Brain microvascular endothelial cell (primary cell): ENCODE measurements around the gene ZNF112.
"Not testable (repeated sequence)": the region's sequence is repeated elsewhere in the genome, so short reads cannot be mapped to it uniquely, and the experiment has no call there.

ENCODE experiments used
- DNase-seq: peaks from one replicate; pipeline ENCODE4 v3.0.0-alpha.2; 2020
- H3K27ac ChIP-seq: fragments of 250-450 bp; sonication (Bioruptor Pico); 2 replicates; pipeline ENCODE4 v1.5.1; 2020; ENCODE audit warnings: mild to moderate bottlenecking, moderate library complexity
- H3K27me3 ChIP-seq: fragments of 250-450 bp; sonication (Bioruptor Pico); replicated peaks from 2 replicates; pipeline ENCODE4 v1.5.1; 2020; ENCODE audit warnings: mild to moderate bottlenecking
- H3K36me3 ChIP-seq: fragments of 250-450 bp; sonication (Bioruptor Pico); replicated peaks from 2 replicates; pipeline ENCODE4 v1.5.1; 2020; ENCODE audit warnings: mild to moderate bottlenecking
- H3K4me3 ChIP-seq: 2 replicates; pipeline ENCODE4 v1.5.1; 2011; ENCODE audit warnings: low read depth, mild to moderate bottlenecking, control low read depth, low read length, moderate library complexity
- CTCF ChIP-seq: IDR thresholded peaks from 2 replicates; pipeline ENCODE4 v1.5.1; 2011; ENCODE audit warnings: low read depth, mild to moderate bottlenecking, moderate library complexity, low read length, control low read depth, inconsistent platforms; ENCODE audit errors: missing control alignments
- in situ Hi-C: cut with HindIII; loops from 2 replicates; pipeline ENCODE4 v1.10.0; 2017; ENCODE audit warnings: low sequenced_read_pairs, low pct_ligation_motif_present

Gene ZNF112

GRCh38 chr19:44367024-44367423, 10.5 kb upstream of the ZNF112 start:
- in situ Hi-C loops, result no loop called here

GRCh38 chr19:44346556-44346955, 9.9 kb downstream of the ZNF112 start:
- no peak overlapping the region for H3K27ac ChIP-seq
- DNase-seq, result no peak
- in situ Hi-C loops, result no loop called here
- H3K4me3 ChIP-seq, result no peak overlapping the region
- no peak for TF ChIP-seq CTCF
- no peaks in the 10 kb centered on the region for H3K36me3 ChIP-seq
- no peaks in the 10 kb centered on the region for H3K27me3 ChIP-seq

More at GRCh38 chr19:44367024-44367423, 10.5 kb upstream of the ZNF112 start:
- Histone ChIP-seq H3K36me3 (no peaks in the 10 kb centered on the region), H3K27me3 (no peaks in the 10 kb centered on the region), H3K4me3 (no peak overlapping the region), H3K27ac (no peak overlapping the region)
- DNase-seq, result no peak
- TF ChIP-seq CTCF, result no peak

GRCh38 chr19:44345959-44346358, 10.5 kb downstream of the ZNF112 start:
- no peak overlapping the region for H3K27ac ChIP-seq
- no peaks in the 10 kb centered on the region for H3K27me3 ChIP-seq
- in situ Hi-C loops, result no loop called here
- no peak overlapping the region for H3K4me3 ChIP-seq
- DNase-seq, result no peak
- no peaks in the 10 kb centered on the region for H3K36me3 ChIP-seq
- TF ChIP-seq CTCF, result no peak

GRCh38 chr19:44344255-44344654, 12.2 kb downstream of the ZNF112 start:
- no peak for TF ChIP-seq CTCF
- in situ Hi-C loops, result no loop called here
- Histone ChIP-seq H3K4me3 (no peak overlapping the region), H3K27ac (no peak overlapping the region), H3K36me3 (peaks cover 6% of the 10 kb centered on the region), H3K27me3 (no peaks in the 10 kb centered on the region)
- DNase-seq, result no peak

GRCh38 chr19:44341794-44342193, 14.7 kb downstream of the ZNF112 start:
- Histone ChIP-seq H3K4me3 (no peak overlapping the region), H3K36me3 (peaks cover 8% of the 10 kb centered on the region), H3K27me3 (no peaks in the 10 kb centered on the region), H3K27ac (no peak overlapping the region)
- TF ChIP-seq CTCF, result no peak
- in situ Hi-C loops, result no loop called here
- DNase-seq, result no peak

- peaks cover 43% of the 10 kb centered on the region for H3K36me3 ChIP-seq
- not testable (repeated sequence) for H3K27me3 ChIP-seq, H3K27ac ChIP-seq
These were observed 21.8 kb downstream of the ZNF112 start for GRCh38 chr19:44334639-44335038.

More at GRCh38 chr19:44334639-44335038, 21.8 kb downstream of the ZNF112 start:
- H3K4me3 ChIP-seq, in situ Hi-C loops, DNase-seq: not testable (repeated sequence)
